Effector CD4-positive, alpha-beta T cell (primary cell): ENCODE results near the gene REEP2.

ENCODE experiments used
- DNase-seq: peaks from one replicate; pipeline ENCODE4 v3.0.0-alpha.2; 2020

Gene REEP2

DNA sequence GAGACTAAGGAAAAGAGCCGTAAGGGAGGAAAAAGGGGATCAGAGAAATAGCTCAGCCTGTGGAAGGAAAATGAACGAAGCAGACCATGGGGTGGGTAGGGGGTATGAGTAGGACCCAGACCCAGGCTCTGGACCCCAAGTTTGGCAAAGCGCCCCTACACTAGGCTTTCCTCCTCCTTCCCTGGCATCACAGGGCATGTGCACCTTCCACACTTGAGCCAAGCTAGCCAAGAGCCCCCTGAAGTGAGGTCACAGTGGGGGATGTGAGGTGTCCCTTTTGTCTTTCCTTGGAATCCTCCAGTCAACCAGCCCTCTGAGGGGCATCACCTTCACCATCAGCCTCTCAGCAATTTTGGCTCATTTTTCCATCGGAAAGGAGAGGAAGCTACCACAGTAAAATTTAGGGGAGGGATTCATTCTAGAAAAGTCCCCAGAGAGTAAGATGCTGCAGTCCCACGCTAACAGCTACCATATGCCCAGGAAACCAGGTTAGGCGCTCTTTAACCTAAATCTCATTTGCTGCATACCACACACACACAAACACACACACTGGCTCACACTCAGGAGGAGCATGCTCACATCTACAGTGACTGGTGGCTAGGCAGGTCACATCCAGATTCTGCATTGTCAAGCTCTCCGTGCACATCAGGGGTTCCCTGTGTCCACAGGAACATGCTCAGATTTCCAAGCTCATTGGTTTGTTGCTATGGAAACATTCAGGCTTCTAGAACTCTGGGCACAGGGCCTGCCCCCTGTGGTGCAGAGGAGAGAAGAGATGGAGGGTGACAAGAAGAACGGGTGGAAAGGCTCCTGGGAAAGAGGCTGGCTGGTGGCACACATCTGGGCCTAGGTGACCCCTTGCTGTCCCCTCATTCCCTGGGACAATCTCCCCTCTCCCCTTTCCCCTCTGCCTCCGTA lies 9.9 kb downstream of the REEP2 start:
- no peak for DNase-seq

DNA sequence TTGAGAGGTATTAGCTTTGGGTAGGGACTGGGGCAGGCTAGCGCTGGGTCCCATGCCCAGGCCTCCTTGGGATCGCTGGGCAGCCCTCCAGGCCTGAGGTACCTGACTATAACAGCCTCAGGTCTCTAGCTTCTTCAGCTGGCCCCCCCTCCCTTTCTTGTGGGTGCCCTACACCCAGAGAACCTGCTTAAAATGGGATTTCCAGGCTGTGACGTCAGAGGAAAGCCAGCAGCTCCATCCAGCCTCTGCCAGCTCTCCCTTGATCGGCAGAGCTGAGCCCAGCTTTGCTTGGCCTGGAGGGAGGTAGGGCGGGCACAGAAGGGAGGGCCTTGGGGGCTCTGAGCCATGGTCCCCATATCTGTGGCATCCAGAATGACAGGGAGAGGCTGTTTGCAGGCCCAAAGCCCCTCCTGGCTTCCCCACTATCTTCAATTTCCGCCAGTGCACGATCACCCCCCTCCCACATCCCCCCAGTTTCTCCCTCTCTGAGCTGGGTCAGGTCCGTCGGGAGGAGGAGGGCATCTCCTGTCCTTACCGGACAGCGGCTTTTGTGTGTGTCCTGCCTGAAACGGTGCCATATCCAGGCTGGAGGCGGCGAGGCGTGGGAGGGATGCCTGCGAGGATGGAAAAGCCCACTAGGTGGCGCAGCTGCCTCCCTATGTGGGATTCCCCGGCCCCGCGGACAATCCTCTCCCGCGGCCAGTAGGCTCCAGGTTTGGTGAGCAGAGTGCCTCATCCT lies 10.8 kb downstream of the REEP2 start:
- peak; percentile 67 for DNase-seq

DNA sequence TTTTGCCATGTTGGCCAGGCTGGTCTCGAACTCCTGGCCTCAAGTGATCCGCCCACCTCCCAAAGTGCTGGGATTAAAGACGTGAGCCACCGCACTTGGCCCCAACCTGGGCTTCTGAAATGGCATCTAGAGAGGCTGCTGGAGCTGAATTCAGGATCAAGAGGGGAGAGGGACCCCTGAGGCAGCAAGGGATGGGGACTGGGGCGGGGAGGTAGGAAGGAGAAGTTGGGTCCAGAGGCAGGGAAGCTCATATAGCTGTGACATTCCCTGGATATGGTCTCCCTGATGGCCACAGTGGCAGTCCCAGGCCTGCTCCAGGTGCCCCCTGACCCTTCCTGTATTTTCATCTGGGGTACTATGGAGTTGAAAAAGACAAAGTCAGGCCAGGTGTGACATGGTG lies 12.1 kb downstream of the REEP2 start:
- DNase-seq, result no peak

- no peak for DNase-seq
Observed at GRCh38 chr5:138452720-138453119, 13.9 kb downstream of the REEP2 start.

GRCh38 chr5:138453590-138453989 lies 14.7 kb downstream of the REEP2 start:
- no peak for DNase-seq

DNA sequence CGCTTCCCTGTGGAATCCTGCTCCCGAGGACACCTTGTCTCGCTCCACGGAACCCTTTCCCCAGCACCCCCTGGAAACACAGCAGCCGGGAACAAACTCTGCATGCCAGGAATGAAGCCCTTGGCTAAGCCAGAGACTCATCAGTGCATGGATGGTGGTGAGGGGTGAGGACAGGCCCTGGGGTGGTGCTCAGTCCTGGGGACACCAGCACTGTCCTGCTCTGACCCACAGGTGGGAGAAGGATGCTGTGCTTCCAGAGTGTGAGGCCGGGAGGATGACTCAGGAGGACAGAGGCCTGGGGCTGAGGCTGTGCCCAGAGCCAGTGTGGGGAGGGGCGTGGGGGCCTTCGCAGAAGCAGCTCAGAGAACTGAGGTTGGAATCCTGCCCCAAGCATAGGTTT lies 15.3 kb downstream of the REEP2 start:
- DNase-seq, result no peak

DNA sequence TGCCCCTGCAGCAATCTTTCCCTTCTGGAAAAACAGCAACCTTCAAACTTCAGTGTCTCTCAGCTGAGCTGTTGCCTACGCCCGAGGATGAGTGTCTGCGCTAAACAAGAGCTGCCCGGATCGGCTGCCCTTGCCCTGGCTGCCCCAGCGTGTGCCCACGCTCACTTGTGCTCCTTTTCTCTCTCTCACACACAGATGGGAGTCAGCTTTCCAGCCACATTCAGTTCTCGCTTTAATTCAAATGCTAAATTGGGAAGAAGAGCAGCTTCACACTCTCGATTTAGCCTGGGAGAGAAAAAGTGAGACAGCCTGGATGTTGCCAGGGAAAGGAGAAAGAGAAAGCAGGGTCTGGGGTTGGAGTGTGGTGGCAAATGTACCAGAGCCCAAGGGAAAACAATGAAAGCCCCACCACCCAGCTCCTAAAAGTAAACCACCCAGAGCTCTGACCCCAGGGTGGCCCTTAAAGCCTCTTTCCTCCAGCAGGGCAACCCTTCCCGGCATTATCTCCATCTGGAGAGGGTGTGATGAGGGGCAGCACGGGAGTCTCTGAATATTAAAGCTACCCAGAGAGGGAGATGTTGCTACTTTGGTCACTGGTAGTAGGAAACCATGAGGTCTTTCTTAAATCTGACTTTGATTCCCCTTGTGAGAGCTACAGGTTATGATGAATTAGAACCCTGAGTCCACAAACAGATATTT lies 16.5 kb downstream of the REEP2 start:
- no peak for DNase-seq

DNA sequence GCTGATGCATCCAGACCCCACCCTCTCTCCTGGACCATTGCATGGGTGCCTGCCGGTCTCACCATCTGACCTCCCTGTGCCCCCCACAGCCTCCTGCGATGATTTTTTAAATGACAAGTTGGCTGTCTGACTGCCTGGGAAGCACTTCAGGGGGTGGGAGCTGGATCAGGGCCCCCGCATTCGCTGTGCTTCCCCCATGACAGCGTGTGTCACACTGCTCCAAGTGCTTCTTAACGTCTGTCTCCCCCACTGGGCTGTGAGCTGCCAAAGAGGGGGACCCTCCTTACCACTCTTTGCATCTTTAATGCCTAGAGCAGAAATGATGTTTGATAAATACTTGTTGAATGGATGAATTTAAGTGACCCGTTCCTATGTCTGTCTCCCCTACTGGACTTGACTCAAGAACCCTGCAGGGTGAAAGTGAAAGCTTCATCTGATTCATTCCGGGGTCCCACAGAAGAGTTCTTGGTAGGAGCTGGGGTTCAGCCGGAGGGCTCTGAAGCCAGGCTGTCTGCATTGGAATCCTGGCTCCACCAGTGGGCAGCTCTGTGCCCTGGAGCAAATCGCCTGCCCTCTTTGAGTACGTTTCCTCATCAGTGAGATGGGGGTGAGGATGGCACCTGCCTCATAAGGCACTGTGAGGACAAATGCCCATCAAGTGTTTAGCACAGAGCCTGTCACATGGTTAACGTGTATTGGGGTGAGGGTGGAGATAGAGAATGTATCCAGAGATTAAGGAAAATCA lies 18.8 kb downstream of the REEP2 start:
- DNase-seq, result no peak

GRCh38 chr5:138458384-138458783 lies 19.5 kb downstream of the REEP2 start:
- no peak for DNase-seq

DNA sequence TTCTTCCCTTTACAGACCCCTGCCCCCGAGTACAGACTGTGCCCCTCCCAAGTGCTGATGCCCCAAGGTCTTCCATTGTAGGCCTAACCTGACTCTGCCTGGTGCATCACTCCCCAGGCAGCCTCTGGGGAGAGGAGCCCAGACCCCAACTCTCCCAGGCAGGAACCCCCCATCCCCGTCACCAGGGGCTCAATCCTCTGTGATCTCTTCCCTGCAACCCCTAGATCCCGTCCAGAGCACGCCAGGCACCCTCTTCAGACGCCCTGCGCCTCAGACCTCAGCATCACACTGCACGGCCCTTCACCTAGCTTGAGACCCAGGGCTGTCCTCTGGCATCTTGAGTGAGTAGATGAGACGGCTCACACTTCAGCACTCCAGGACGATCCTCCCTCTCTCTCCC lies 20.0 kb downstream of the REEP2 start:
- no peak for DNase-seq

GRCh38 chr5:138459311-138459933 lies 20.6 kb downstream of the REEP2 start:
- peak; percentile 72 for DNase-seq

DNA sequence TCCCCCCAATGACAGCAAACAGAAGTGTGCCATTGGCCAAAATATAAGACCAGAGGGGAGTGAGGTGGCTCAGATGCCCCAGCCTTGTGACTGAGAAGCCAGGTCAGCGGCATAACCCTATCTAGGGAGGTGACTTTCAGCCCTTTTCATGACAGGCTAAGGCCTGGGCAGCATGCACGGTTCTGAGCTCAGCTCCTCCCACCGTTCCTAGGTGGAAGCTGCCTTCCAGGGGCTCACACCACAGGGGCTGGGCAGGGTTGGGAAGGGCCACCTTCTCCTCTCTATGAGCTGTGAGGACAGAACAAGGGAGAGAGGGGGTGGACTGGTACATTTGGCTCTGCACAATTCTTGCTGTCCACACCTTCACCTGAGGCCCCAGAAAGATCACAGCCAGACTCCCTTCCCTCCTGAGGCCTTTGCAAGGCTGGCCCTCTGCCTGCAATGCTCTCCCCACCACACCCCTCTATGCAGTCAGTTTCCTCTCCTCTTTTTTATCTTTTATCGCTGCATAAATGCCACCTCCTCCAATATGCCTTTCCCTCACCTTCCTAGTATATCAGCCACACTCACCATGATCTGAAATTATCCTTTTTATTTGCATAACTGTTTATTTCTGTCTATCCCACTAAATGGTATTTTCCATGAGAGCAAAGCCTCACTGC lies 21.3 kb downstream of the REEP2 start:
- no peak for DNase-seq

DNA sequence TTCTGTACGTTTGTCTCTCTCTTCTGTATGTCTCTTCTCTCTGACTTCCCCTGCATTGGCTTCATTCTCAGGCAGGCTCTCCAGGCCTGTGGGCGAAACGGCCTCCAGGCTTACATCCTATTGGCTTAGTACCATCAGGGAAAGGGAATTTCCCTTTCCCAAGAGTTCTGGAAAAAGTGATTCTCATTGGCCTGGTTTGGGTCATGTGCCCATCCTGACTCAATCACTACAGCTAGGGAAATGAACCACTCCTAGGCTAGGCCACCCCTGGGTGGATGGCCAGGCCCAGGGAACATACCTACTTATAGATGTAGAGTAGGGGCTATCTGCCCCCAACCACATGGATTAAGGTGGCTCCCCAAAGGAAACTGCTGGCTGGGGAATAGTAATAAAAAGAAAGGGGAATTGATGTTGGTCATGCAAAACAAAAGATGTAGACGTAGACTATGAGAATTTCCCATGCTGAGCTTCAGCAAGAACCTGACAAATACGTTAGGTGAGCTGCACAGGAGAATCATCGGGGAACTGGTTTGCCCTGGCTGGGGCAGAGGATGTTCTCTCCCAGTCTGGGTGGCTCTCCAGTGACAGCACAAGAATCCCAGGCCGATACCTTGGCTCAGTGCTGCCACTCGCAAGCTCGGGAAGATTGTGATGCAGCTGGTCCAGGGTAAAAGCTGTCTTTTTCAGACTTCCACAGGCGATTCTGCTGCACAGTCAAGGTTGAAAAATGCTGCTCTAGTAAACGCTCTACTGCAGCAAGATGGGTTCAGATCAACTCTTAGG lies 22.7 kb downstream of the REEP2 start:
- no peak for DNase-seq

- no peak for DNase-seq
Observed at GRCh38 chr5:138463419-138464007, 24.7 kb downstream of the REEP2 start.

GRCh38 chr5:138464008-138464387 lies 25.1 kb downstream of the REEP2 start:
- DNase-seq, result peak; percentile 89

- DNase-seq, result peak; percentile 96
Observed at GRCh38 chr5:138464388-138465260, 25.8 kb downstream of the REEP2 start.

- peak; percentile 94 for DNase-seq
Observed at GRCh38 chr5:138465261-138466124, 26.6 kb downstream of the REEP2 start, which contains the start of gene EGR1. Gene EGR1, plus strand, starts transcription at chr5:138465479. Its CDS starts 283 bp downstream, at chr5:138465762.
